ENCODE measurements around the gene B4GALT3. TPM values are rescaled to one million over a fixed set of nuclear protein-coding genes. Genes with fewer than 3 reads are reported as not detected.

Gene B4GALT3
- total and polyA plus RNA-seq, 2 of the 4 experiments (the other 2 are of a cell fraction) = 19.9 to 36.0 TPM

GRCh38 chr1:161200992-161201835 is 23.9 kb upstream of the B4GALT3 start:
- peak overlapping the region; percentile 95 for H2BK120ac ChIP-seq (ENCODE audit: low read depth, low read length)
- BruUV-seq (replicated peaks) = no TSS peak
- ChIA-PET CTCF (interaction anchor here (0.5 to 3.0 kb wide), 5 partner anchors 9 to 185 kb away, joined by 3 to 19 read pairs (median 3); partner anchors contain the start of gene TOMM40L), POLR2A (ENCODE audit: unreplicated experiment) (interaction anchor here (0.5 to 0.9 kb wide), 2 partner anchors 24 to 73 kb away, joined by 3 to 4 read pairs; partner anchors contain the start of gene TOMM40L)
- H2BK20ac ChIP-seq (ENCODE audit: low read depth, low read length) = peak overlapping the region; percentile 66
- H3K4ac ChIP-seq (ENCODE audit: low read depth, low read length) = peak overlapping the region; percentile 94
- H3K56ac ChIP-seq (ENCODE audit: extremely low read depth, insufficient read depth, low read length) = peak overlapping the region; percentile 63; the same call in 1 of the 2 replicates
- H3K9me1 ChIP-seq (ENCODE audit: insufficient read depth, low read length) = peaks cover 24% of the 10 kb centered on the region
- peak overlapping the region; percentile 99 for H3K14ac ChIP-seq (replicated peaks; ENCODE audit: low read depth, low read length)
- H3K23ac ChIP-seq (ENCODE audit: low read depth, low read length) = peak overlapping the region; percentile 74; the same call in 1 of the 2 replicates
- peak overlapping the region; percentile 98 for H4K91ac ChIP-seq (ENCODE audit: insufficient read depth, low read depth, low read length)
- H3K18ac ChIP-seq (ENCODE audit: low read depth, low read length) = peak overlapping the region; percentile 67
- H2BK15ac ChIP-seq (ENCODE audit: low read depth, low read length) = peak overlapping the region; percentile 59; the same call in 2 of the 3 replicates
- dilution Hi-C loops (cut with HindIII; ENCODE audit: low sequenced_read_pairs, unreplicated experiment) (no loop called here), intact Hi-C loops (cut with micrococcal nuclease) (no loop called here), in situ Hi-C loops (cut with MboI; ENCODE audit: low sequenced_read_pairs) (no loop called here)
- H3K9me3 ChIP-seq (ENCODE audit: control insufficient read depth, insufficient read depth, low read length) = no peaks in the 10 kb centered on the region
- peak overlapping the region; percentile 88 for H3K27ac ChIP-seq (ENCODE audit: insufficient read depth, low read length)
- peak overlapping the region; percentile 33; the same call in 1 of the 2 replicates for H3K4me3 ChIP-seq (ENCODE audit: insufficient read depth, low read depth, low read length)
- H2AFZ ChIP-seq (replicated peaks; ENCODE audit: low read length, poor library complexity) = peak overlapping the region; percentile 98
- H2BK5ac ChIP-seq (ENCODE audit: low read depth, low read length, poor library complexity, severe bottlenecking) = peak overlapping the region; percentile 90
- H4K20me1 ChIP-seq (ENCODE audit: insufficient read depth, low read length) = peaks cover under 1% of the 10 kb centered on the region; the same call in 1 of the 2 replicates
- H3K4me2 ChIP-seq (ENCODE audit: low read depth, low read length) = peak overlapping the region; percentile 74
- WGBS, 2 experiments (ENCODE audit: extremely low coverage in 2 of 2, insufficient read length in 1 of 2) = 8% methylated on average over 2 of the region's 13 CpGs; no CpG with 5 or more reads in 1 of the 2 experiments
- H3K27me3 ChIP-seq (ENCODE audit: control insufficient read depth, insufficient read depth, low read length) = no peaks in the 10 kb centered on the region
- H2AK9ac ChIP-seq (replicated peaks; ENCODE audit: low read depth, low read length, poor library complexity) = peak overlapping the region; percentile 94
- H3K4me1 ChIP-seq (ENCODE audit: control insufficient read depth, insufficient read depth, low read length) = peaks cover 31% of the 10 kb centered on the region
- H3K79me1 ChIP-seq (ENCODE audit: low read depth in 1 of 2, low read length in 2 of 2) = peaks cover 14 to 32% of the 10 kb centered on the region in 2 experiments
- TF ChIP-seq CHD1 (IDR thresholded peaks at IDR 0.05; ENCODE audit: low read depth, low read length) (no peak), CEBPB (IDR thresholded peaks at IDR 0.05; ENCODE audit: low read depth, low read length) (peak; percentile 49; the same call in 1 of the 2 replicates)
- DNase-seq (peak; percentile 69), ATAC-seq (ENCODE audit: low read depth) (no peak)
- peak overlapping the region; percentile 84 for H4K5ac ChIP-seq (ENCODE audit: low read depth, low read length)
- peaks cover 6% of the 10 kb centered on the region; the same call in 1 of the 2 replicates for H3K36me3 ChIP-seq (ENCODE audit: control insufficient read depth, insufficient read depth, low read length)
- H2AK5ac ChIP-seq (ENCODE audit: low read depth, low read length) = peak overlapping the region; percentile 94
- H4K8ac ChIP-seq (ENCODE audit: low read depth in 2 of 2, low read length in 2 of 2) = peak overlapping the region; percentile 85 to 96
- peak overlapping the region; percentile 79 for H3K9ac ChIP-seq (ENCODE audit: low read depth, low read length)

Data from IMR-90 (cell line).